Hindlimb muscle (tissue), 1 donor: ENCODE measurements around the gene GUCA2A. TPM values are rescaled to one million over a fixed set of nuclear protein-coding genes. Genes with fewer than 3 reads are reported as not detected.

Experiments used
- DNase-seq: peaks from one replicate; pipeline ENCODE4 v3.0.0-alpha.2; 2013
- polyA plus RNA-seq: library from polyadenylated mRNA; unstranded; fragments of 120-200 nt; gene quantifications from one replicate; pipeline ENCODE4 v1.2.1, GENCODE V29; 2013; ENCODE audit not compliant: insufficient read length

Gene GUCA2A
- polyA plus RNA-seq, 1 donor: not detected

- DNase-seq: no peak
These were observed 10.9 kb downstream of the GUCA2A start for GRCh38 chr1:42153624-42154023.

DNA sequence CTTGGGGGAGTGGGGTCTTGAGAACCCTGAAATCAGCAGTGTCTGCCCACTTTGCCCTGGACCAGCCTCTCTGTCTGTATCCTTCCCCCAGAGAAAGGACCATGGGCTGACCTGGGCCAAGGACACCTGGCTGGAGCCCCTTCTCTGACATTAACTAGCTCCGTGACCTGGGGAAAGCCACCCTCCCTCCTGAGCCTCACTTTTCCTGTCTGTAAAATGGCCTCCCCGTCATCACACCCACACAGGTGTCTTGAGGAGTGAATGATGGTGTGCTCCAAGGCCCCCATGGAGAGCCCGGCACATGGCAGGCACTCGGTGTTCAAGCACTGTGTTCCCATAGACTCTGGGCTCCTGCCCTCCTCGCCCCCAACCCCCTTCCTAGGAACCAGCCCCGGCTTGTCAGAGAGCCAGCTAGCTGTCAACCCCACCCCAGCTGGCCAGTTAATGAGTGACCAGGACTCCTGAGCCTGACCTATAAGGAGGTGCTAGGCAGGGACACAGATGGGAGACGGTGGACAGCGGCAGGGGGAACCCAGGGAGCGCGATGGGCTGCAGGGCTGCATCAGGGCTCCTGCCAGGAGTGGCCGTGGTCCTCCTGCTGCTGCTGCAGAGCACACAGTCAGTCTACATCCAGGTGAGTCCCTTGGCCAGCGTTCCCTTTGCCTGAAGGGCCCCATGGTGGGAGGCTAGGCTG is 11.5 kb downstream of the GUCA2A start, which contains the start of gene GUCA2B:
GUCA2B (plus strand) TSS at position 504 of the 694 bp plus-strand sequence; CDS start at position 545, 41 bp downstream.
- DNase-seq: no peak

GRCh38 chr1:42152119-42152518 is 12.4 kb downstream of the GUCA2A start:
- no peak for DNase-seq

DNA sequence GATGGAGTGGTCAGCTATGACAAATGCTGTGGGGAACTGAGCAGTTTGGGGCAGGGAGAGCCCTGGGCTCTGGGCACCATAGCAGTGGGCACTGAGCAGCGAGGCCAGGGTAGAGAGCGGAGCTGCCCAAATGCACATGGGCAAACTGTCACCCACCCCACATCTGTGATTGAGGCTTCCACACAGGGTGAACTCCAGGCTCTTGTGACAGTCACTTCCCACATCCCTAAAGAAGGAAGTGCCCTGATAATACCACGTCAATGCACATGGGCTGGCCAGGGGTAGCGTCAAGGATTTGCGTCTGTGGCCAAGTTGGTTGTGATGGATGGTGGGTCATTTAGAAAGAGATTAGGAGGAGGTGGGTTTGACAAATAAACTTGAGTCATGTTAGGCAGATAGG is 13.9 kb downstream of the GUCA2A start:
- no peak for DNase-seq

DNA sequence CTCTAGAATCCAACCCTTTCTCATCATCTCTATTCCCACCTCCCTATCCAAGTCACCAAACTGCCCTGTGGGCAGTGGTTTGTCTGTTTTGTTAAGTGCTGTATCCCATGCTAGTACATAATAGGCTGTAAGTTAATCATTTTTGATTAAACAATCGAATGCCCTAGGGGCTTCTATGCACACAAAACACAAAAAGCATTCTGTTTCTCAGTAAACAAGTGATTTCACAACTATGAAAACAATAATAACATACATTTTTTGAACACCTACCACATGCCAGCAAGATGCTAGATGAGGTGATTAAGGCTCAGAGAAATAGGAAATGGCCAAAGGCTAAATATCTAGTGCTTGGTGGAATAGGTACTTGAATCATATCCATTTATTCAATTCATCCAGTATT is 16.4 kb downstream of the GUCA2A start:
- DNase-seq: no peak

- no peak for DNase-seq
These were observed 17.8 kb downstream of the GUCA2A start for GRCh38 chr1:42146626-42147320.

GRCh38 chr1:42145764-42146625 is 18.6 kb downstream of the GUCA2A start:
- no peak for DNase-seq

DNA sequence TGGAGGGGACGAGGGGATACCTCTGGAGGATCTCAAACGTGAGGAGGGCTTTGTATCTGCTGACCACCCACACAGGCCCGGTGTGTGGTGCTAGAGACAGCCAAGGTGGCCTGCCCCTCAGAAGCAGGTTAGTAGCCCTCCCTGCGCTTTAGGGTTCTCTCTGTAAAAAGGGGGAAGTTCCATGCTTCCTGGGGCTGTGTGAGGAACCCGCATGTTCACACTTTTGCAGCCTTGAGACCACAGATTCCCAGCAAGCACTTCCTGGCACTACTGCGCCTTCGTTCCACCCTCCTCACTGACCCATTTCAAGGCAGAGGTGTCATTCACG is 19.2 kb downstream of the GUCA2A start:
- no peak for DNase-seq

DNA sequence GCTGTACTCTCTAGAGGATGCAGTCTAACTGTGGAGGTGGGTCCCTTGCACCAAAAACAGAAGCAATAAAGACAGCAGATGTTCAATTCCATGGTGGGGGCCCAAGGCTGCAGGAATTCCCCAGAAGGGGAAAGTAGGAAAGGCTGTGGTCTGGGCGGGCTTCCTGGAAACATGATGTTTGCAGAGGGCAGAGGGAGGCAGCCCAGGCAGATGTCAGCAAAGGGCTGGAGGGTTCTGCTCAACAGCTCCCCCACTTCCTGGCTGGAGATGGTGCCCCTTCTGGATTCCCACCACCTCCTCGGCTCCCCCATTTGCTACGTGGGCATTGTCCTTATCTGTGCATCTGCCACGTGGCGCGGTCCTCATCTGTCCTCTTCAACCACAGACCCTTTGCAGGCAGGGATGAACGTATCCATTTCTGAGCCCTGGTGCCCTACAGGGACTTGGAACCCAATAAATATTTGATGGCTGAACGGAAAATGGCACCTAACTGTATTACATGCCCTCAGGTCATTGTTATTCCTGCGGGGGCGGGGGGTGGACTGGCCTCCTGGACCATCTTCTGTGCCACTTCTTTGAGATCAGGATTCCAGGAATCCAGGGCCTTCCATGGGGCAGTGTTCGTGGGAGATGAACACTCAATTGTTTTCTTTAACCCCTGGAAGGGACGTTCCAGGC is 19.7 kb downstream of the GUCA2A start:
- DNase-seq: no peak

- DNase-seq: no peak
These were observed 20.4 kb downstream of the GUCA2A start for GRCh38 chr1:42143896-42144710.

DNA sequence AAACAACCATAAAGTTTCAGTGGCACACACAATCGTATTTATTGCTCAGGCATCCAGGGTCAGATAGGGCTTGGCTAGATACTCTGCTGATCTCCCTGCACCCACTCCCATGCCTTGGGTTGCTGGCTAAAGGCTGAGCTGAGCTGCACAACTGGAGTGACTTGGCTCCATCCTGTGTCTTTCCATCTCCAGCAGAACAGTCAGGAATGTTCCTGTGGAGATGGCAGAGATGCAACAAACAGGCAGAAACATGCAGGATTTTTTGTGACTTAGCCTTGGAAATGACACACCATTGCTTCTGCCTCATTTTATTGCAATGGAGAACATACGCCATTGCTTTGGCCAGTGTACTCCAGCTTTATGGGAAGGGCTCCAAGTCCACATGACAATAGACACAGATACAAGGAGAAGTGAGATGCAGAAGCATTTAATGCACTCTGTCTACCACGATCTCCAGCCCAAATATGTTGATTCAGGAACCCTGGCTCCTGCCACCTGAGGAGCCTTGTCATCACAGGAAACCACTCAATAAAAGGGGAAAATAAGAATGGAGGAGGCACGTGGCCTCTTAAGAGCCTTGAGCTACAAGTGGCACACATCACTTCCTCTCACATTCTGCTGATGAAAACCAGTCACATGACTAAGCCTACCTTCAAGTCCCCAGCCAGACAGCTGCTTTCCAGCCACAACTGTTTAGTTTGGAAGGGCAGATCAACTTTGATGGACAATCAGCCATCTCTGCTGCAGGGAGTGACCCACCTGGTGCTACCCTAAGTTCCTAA is 21.5 kb downstream of the GUCA2A start:
- no peak for DNase-seq

DNA sequence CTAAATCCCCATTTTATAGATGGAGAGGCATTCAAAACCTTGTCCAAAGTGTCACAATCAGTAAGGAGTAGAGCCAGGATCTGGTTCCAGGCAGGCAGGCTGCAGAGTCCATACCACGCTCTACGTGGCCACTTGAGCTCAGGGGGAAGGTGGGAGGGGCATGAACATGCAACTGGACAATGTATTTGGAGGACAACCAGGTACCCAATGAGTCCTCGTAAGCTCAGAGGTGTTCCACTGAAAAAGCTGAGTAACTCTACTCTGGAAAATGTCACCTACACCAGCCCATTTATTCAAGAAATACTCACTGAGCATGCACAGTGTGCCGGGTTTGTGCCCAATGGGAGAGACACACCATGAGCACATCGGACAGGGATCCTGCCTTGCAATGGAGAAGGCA is 22.6 kb downstream of the GUCA2A start:
- no peak for DNase-seq

DNA sequence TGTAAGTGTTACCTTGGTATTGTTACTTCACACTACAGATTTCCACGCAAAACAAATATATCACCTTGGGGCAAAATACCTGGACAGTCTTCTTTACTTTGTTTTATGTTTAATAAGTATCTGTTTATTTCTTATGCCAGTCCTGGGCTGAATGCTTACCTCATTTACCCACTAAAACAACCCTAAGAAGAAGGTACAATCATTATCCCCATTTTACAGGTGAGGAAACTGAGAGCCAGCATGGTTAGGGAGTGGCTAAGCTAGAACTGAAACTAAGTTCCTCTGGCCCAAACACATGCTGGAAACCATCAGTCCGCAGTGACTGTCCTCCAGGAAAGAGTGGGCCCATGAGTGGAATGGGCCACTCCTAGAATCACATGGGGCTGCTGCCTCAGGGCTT is 24.4 kb downstream of the GUCA2A start:
- DNase-seq: no peak

GRCh38 chr1:42139444-42139843 is 25.1 kb downstream of the GUCA2A start:
- no peak for DNase-seq

- no peak for DNase-seq
These were observed 26.0 kb downstream of the GUCA2A start for GRCh38 chr1:42138586-42138985.

GRCh38 chr1:42137766-42138165 is 26.8 kb downstream of the GUCA2A start:
- no peak for DNase-seq

DNA sequence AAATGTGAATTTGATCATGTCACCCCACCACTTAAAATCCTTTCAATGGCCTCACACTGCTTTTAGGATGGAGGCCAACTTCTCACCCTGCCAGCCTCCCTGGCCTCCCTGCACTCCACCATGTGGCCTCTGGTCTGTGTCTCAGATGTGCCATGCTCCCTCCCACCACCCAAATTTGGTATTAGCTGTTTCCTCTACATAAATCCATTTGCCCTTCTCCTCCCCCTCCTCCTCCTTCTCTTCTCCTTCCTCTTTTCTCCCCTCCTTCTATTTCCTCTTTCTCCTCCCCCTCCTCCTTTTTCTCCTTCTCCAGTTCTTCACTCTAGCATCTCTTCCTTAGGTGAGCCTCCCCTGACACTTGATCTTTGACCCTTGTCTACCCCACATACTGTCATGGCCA is 28.1 kb downstream of the GUCA2A start:
- DNase-seq: no peak

DNA sequence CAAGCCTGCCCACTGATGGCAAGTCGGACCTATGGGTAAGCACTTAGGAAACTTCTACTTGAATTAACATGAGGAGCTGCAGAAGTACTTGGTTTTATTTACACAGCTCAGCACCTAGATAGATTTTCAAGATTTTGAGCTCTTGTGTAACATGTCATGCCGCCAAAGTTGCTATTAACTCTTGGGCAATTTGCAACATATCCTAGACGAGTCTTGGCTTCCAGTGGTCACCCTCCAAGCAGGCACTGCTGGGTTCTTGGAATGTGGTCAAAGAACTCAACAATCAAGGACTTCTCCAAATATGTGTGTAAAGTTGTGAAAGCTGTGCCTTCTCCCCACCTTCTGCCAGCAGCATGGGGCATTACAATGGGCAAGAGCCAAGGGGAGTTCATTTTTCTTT is 29.1 kb downstream of the GUCA2A start:
- no peak for DNase-seq

DNA sequence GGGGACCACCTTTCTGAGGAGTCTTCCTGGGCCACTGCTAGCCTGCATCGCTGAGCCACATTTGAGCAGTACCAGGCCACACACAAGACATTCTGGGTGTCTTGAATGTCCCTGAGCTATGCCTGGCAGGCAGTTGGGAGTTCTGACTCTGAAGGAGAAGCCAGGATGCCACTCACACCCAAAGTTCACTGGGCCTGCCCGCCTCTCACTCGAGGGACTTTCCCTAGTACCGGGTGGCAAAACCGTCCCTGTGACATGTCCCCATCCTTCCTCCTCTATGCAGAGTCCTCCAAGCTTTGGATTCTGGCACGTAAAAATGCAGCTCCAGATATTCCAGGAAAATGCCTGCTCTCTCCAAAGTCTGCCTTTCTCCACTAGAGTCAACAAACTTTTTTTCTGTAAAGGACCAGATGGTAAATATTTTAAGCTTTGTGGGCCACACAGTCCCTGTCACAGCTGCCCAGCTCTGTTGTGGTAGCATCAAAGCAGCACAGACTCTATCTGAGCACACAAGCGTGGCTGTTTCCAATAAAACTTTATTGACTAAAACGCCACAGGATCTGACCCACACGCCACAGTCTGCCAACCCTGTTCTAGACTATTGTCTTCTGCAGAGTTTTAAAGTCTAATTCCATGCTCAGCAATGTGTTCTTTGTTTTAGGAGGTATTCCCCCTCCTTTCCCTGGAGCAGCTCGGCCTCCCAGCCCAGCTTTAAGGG is 30.6 kb downstream of the GUCA2A start:
- DNase-seq: no peak

GRCh38 chr1:42133390-42133789 is 31.2 kb downstream of the GUCA2A start:
- no peak for DNase-seq
